DOHH2 (cell line): ENCODE measurements around the gene ZNF536.

Experiments
- H3F3A ChIP-seq: fragments of 200-600 bp; sonication (generic), shearing (Covaris generic); 2 replicates; pipeline ENCODE4 v1.6.0; 2016; ENCODE audit warnings: antibody characterized with exemption, mild to moderate bottlenecking; ENCODE audit not compliant: control insufficient read depth, insufficient read depth
- H3K27ac ChIP-seq: fragments of 200-600 bp; sonication (generic); 2 replicates; pipeline ENCODE4 v1.5.1; 2014; ENCODE audit warnings: low read depth, mild to moderate bottlenecking, low read length, moderate library complexity
- H3K27me3 ChIP-seq: fragments of 200-600 bp; sonication (generic); 2 replicates; pipeline ENCODE4 v1.6.1; 2014; ENCODE audit warnings: mild to moderate bottlenecking, low read length, mixed read lengths; ENCODE audit not compliant: control insufficient read depth
- H3K36me3 ChIP-seq: fragments of 200-600 bp; sonication (generic); 2 replicates; pipeline ENCODE4 v1.6.1; 2014; ENCODE audit warnings: mild to moderate bottlenecking, low read length, moderate library complexity, mixed read lengths; ENCODE audit not compliant: control insufficient read depth
- H3K4me1 ChIP-seq: fragments of 200-600 bp; sonication (generic); 2 replicates; pipeline ENCODE4 v1.6.1; 2014; ENCODE audit warnings: mild to moderate bottlenecking, low read length, mixed read lengths; ENCODE audit not compliant: control insufficient read depth
- H3K4me2 ChIP-seq: fragments of 200-600 bp; sonication (generic); 2 replicates; pipeline ENCODE4 v1.6.0; 2014; ENCODE audit warnings: mild to moderate bottlenecking, low read length, moderate library complexity
- H3K4me3 ChIP-seq: fragments of 200-600 bp; sonication (generic); 2 replicates; pipeline ENCODE4 v1.5.1; 2014; ENCODE audit warnings: mild to moderate bottlenecking, low read length, mixed read lengths
- H3K79me2 ChIP-seq: fragments of 200-600 bp; sonication (generic); 2 replicates; pipeline ENCODE4 v1.6.1; 2014; ENCODE audit warnings: mild to moderate bottlenecking, low read length, mixed read lengths; ENCODE audit not compliant: control insufficient read depth
- H3K9me2 ChIP-seq: fragments of 200-600 bp; sonication (generic); replicated peaks from 2 replicates; pipeline ENCODE4 v1.6.1; 2014; ENCODE audit warnings: mild to moderate bottlenecking, low read length, mixed read lengths; ENCODE audit not compliant: control insufficient read depth
- H3K9me3 ChIP-seq: fragments of 200-600 bp; sonication (generic); 2 replicates; pipeline ENCODE4 v1.6.1; 2014; ENCODE audit warnings: antibody characterized with exemption, low read length, mixed read lengths; ENCODE audit not compliant: control insufficient read depth, insufficient read depth
- H4K20me1 ChIP-seq: fragments of 200-600 bp; sonication (generic); 2 replicates; pipeline ENCODE4 v1.6.0; 2014; ENCODE audit warnings: low read depth, mild to moderate bottlenecking, antibody characterized with exemption, low read length, moderate library complexity; ENCODE audit not compliant: control insufficient read depth, insufficient read depth
- CTCF ChIP-seq: fragments of 200-600 bp; sonication (generic); IDR thresholded peaks from one replicate; pipeline ENCODE4 v1.5.1; 2014; ENCODE audit warnings: antibody characterized with exemption, mild to moderate bottlenecking, low read depth, low read length; ENCODE audit not compliant: poor library complexity, severe bottlenecking
- EZH2phosphoT487 ChIP-seq: fragments of 200-600 bp; sonication (generic); IDR thresholded peaks from 2 replicates; pipeline ENCODE4 v1.6.1; 2017; ENCODE audit warnings: borderline replicate concordance, mild to moderate bottlenecking, antibody characterized with exemption, low read length, moderate library complexity, mixed read lengths

Gene ZNF536

DNA sequence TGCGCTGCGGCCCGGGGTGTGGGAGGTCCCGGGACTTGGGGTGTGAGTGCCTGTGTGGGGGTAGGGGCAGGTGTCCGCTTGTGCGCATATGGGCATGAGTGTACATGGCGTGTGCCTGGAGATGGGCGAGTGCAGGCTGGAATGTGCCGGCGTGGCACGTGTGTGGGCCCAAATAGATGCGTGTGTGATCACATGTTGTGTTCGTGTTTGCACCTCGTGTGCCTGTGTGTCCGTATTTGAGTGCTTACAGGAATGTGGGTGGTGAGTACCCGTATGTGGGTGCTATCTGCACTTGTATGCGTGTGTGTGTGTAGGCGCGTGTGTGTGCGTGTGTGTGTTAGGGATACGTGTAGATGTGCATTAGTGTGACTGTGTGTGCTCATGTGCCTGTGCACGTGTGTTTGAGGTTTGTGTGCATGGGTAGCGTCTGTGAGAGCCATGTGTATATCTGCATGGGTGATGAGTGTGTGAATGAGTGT lies 3.4 kb downstream of the ZNF536 start:
- H3K36me3 ChIP-seq = no peaks in the 10 kb centered on the region
- H4K20me1 ChIP-seq = no peaks in the 10 kb centered on the region
- H3K27ac ChIP-seq = no peak overlapping the region
- no peaks in the 10 kb centered on the region for H3F3A ChIP-seq
- H3K27me3 ChIP-seq = no peaks in the 10 kb centered on the region
- no peaks in the 10 kb centered on the region for H3K9me3 ChIP-seq
- H3K9me2 ChIP-seq = no peaks in the 10 kb centered on the region
- H3K4me2 ChIP-seq = no peak overlapping the region
- no peak for TF ChIP-seq EZH2phosphoT487
- no peak for TF ChIP-seq CTCF
- H3K79me2 ChIP-seq = no peaks in the 10 kb centered on the region
- H3K4me1 ChIP-seq = no peaks in the 10 kb centered on the region
- H3K4me3 ChIP-seq = no peak overlapping the region

- Histone ChIP-seq H3K4me1 (no peaks in the 10 kb centered on the region), H3K9me2 (no peaks in the 10 kb centered on the region), H3K9me3 (no peaks in the 10 kb centered on the region), H3K36me3 (no peaks in the 10 kb centered on the region), H3F3A (no peaks in the 10 kb centered on the region), H3K27ac (no peak overlapping the region), H3K79me2 (no peaks in the 10 kb centered on the region), H3K4me2 (no peak overlapping the region), H4K20me1 (no peaks in the 10 kb centered on the region), H3K27me3 (no peaks in the 10 kb centered on the region), H3K4me3 (no peak overlapping the region)
- TF ChIP-seq EZH2phosphoT487 = no peak
Observed at GRCh38 chr19:30376272-30376671, 4.1 kb downstream of the ZNF536 start.

GRCh38 chr19:30376826-30377425 lies 4.7 kb downstream of the ZNF536 start:
- Histone ChIP-seq H3K4me3 (no peak overlapping the region), H3K36me3 (no peaks in the 10 kb centered on the region), H3K27ac (no peak overlapping the region), H3K9me3 (no peaks in the 10 kb centered on the region), H3K4me2 (no peak overlapping the region), H3K27me3 (no peaks in the 10 kb centered on the region), H3K79me2 (no peaks in the 10 kb centered on the region), H3F3A (no peaks in the 10 kb centered on the region), H4K20me1 (no peaks in the 10 kb centered on the region), H3K4me1 (no peaks in the 10 kb centered on the region), H3K9me2 (no peaks in the 10 kb centered on the region)
- no peak for TF ChIP-seq EZH2phosphoT487
- no peak for TF ChIP-seq CTCF

- TF ChIP-seq EZH2phosphoT487 (no peak), CTCF (no peak)
Observed at GRCh38 chr19:30378701-30379100, 6.5 kb downstream of the ZNF536 start.

More at GRCh38 chr19:30378701-30379100, 6.5 kb downstream of the ZNF536 start:
- H3K79me2 ChIP-seq = no peaks in the 10 kb centered on the region
- H3K4me1 ChIP-seq = no peaks in the 10 kb centered on the region
- no peak overlapping the region for H3K4me3 ChIP-seq
- no peaks in the 10 kb centered on the region for H3K36me3 ChIP-seq
- no peaks in the 10 kb centered on the region for H3K9me3 ChIP-seq
- H3K9me2 ChIP-seq = no peaks in the 10 kb centered on the region
- no peaks in the 10 kb centered on the region for H4K20me1 ChIP-seq
- H3K27ac ChIP-seq = no peak overlapping the region
- no peaks in the 10 kb centered on the region for H3F3A ChIP-seq
- no peak overlapping the region for H3K4me2 ChIP-seq
- no peaks in the 10 kb centered on the region for H3K27me3 ChIP-seq
